ENCODE data around the gene PTPRE.
A peak's percentile ranks its signal among the peaks of the same experiment; 100 is the strongest.

Gene PTPRE

DNA sequence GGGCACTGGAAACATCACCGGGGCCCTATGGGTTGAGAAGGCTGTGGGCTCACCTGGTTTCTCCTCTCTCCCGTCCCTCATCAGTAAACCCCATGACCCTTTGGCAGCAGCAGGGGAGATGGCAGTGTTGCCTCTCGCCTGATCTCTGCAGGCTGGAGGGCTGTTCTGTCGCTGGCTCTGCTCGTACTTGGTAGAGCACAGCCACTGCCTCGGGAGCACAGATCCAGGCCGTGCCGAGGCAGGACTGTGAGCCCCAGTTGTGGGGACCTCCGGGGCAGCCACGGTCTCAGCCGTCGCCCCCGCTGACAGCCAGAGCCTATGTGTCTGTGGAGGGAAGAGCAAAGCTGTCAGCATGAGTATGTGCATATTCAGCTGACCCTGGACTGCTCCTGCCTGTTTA lies 94.9 kb downstream of the PTPRE start:
- DNase-seq = no peak

DNA sequence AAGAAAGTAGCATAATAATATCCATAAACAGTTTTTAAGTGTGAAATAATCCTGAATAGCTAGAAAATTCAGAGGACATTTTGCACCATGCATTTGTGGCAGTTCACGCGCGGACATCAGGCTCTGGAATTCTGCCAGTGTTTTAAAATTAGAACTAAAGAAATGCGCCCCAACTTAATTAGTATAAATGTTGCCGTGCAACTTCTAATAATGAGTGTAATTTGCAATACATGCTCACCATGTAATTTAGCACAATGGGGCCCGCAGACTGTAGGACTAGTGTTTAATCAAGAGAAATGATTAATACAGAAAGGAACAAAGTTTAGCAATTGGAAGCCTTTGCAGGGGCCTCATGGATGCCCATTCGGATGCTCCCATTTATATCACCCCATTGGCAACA lies 96.6 kb downstream of the PTPRE start:
- no peak for DNase-seq

DNA sequence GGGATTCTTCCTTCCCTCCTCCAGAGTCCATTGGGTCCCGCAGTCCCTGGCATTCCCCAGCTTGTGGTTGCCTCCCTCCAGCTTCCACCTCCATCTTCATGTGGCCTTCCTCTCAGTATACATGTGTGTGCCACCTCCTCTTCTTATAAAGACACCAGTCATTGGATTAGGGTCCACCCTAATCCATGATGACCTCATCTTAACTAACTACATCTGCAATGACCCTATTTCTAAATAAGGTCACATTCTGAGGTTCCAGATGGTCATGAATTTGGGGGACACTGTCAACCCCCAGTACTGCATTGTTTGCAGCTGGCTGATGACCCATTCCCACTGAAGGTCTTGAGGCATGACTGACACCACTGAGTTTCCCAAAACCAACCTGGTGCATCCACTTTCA lies 99.0 kb downstream of the PTPRE start:
- DNase-seq = no peak

DNA sequence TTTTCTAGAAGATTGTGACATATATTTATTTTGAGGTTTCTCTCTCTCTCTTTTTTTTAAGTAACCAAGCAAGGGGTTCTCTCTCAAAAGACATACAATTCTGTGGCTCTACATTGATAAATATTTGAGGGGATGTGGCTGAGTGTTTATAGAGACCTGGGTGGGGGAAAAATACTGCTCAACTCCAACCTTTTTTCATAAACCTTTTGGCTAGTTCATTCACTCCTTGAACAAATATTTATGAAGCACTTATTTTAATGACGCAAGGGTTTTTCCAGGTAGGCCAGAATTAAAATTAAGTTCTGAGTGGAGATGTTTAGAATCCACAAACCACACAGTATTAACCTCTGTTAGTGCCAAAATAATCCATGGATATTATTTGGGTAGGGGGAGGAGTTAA lies 100.2 kb downstream of the PTPRE start:
- DNase-seq = no peak

DNA sequence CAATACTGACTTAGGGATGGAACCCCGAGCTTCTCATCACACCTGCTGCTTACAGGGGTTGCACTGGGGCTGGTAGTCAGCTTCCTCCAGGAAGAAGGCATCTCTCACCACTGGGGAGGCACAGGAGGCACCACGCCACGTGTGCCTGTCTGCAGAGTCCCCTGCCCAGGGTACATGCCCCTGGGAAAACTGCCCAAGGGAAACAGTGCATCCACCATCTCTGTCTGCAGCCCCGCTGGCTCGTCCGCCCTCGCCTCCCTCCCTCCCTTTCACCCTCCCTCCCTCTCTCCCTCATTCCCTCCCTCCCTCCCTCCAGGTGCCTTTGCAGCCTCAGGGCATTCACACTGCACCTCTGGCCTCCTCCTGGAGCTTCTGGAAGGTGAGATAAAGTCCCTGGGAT lies 101.1 kb downstream of the PTPRE start:
- no peak for DNase-seq

DNA sequence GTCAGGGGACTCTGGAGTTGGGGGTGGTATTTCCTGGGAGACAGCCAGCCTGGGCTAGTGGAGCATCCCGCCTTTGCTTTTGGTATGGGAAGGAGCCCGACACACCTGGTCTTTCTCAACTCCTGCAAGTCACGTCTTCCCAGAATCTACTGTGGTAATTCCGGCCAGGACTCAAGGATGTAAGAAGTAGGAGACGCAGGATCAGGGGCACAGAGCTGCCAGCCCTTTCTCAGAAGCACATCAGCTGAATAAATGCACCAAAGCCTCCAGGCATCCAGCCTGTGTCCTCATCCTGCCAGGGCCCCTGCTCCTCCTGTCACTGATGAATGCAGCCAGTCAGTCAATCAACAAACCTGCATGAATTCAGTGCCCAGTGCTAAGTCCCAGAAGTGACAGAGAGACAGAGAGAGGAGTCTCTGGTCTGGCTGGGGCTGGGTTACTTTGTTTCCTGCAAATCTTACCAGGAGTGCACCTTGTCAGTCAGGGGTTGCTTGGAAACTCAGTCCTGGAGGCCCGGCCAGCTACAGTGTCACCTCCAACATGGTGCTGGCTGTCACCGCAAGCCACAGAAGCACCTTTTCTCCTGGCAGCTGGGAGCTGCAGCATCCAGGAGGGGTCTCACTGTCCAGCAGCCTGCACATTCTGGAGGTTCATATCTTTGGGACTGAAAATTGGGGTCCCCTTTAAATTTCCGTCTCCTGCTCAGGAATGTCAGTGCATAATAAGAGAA lies 101.8 kb downstream of the PTPRE start:
- no peak for DNase-seq

DNA sequence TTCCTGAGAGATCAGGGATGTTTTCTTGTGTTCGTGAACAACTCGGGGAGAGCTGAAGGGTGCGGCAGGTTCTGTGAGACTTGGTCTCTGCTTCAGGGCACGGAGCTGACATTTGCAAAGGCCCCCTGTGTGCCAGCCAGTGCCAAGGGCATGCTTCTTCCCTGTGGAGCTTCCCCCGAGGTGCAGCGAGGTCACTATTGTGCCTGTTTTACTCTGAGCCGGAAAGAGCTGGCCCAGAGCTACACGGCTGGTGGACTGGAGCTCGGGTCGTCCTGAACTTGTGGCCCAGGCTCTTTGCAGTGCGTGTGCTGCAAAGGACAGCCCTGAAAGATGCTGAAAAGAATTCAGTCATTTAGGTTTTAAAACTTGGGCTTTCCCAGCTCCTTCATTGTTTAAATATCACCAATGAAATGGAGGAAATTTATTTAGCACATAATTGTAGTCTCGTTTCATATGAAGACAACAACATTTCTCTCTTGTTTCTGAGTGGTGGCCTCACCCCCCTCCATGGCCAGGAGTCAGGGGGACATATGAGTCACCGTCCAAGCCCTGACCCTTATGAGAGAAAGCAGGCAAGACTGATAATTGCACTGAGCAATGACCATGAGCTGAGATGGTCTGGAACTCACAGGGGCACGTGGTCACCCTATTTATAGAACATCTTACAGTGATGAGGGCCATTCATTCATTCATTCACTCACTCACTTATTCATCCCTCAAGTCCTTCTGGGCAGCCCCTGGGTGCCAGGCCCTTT lies 102.6 kb downstream of the PTPRE start:
- DNase-seq = no peak

DNA sequence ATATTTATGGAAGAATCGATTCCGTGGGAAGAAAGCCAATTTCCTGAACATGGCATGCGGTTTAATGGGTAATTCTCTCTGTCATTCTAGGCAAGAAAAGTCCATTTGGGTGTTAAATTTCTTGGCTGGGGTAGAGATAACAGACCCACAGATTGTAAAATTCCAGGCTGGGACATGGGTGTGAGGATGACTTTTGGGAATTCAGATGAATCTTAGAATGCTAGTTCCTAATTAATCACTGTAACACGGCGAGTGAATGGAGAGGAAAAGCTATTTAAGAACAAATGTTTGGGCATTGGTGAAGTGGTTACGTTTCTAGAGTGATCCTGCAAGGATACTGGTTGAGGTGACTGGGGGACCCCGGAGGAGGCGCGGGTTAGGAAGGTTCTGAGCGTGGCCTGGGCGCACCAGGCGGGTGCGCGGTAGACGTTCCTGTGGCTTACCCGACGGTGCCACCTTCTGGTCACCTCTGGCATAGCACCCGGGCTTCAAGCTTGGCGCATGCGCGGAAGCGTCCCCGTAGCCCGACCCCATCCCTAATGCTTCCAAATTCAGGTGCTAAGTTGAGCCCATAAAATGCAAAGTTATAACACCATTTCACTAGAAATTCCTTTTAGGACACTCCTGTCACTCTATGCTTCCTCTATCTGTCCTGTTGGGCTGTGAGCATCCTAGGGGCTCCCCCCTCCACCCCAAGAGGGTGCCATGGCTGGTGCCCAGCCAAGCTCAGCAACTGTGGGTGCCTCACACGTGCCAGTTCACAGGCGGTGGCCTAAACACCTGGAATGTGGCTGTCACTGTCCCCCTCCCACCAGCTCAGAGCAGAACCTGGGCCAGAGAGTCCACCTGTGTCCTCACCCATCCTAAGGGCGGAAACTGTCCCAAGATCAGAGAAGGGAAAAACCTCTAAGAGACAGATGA lies 104.4 kb downstream of the PTPRE start:
- DNase-seq = peak in 1 of 2 experiments; percentile 32

DNA sequence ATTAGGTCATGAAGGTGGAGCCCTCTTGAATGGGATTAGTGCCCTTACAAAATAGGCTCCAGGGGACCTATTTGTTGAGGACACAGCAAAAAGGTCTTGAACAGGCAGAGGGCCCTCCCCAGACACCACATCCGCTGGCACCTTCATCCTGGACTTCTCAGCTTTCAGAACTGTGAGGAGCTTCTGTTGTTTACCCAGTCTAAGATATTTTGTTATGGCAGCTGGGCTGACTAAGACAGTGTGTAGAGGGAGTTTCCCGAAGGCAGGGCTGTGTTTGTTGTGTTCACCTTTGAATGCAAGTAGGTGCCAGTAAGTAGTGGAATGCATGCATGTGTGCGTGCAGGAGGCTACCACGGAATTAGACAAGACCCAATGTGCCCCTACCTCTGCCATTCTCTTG lies 106.7 kb downstream of the PTPRE start:
- DNase-seq = no peak

DNA sequence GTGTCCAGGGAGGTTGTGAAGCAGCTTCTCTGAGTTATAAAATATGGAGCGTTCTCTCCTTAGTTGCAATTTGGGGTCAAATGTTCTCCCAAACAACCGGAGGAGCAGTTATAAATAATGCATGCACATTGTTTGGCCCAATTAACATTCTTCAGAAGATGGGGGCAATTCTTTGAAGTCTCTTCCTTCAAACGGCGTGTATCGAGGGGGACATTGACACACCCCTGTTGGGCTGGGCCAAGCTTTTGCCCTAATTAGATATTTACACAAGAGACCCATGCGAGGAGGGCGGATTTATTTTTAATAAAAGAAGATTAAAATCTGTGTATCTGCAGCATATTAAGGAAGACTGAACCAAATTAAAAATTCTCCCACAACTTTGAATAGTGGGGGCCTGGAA lies 107.3 kb downstream of the PTPRE start:
- DNase-seq = no peak

DNA sequence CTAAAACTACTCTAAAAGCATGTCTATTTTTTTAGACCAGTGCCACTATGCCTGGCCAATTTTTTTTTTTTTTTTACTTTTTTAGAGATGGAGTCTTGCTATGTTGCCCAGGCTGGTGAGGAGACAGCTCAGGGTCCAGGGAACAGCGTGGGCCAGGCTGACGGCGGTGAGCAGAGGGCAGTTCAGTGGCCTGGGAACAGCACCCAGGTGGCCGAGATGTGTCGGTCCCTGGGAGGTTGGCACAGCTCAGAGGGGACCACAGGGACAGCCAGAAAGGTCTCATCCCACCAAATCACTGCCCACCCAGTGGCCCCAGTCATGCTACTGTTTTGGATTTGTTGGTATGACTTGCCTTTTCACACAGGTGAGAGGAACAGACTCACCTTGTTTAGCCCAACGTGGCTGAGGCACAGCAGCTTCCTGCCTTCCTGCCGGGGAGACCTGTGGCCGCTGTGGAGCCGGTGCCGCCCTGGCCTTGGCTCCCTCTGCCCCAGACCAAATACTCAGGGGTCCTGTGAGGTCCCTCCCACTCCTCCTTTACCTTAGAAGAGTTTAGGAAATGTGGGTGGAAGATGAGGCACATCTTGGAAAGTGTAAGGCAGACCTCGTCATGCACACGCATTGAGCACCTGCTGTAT lies 109.6 kb downstream of the PTPRE start:
- DNase-seq = no peak

DNA sequence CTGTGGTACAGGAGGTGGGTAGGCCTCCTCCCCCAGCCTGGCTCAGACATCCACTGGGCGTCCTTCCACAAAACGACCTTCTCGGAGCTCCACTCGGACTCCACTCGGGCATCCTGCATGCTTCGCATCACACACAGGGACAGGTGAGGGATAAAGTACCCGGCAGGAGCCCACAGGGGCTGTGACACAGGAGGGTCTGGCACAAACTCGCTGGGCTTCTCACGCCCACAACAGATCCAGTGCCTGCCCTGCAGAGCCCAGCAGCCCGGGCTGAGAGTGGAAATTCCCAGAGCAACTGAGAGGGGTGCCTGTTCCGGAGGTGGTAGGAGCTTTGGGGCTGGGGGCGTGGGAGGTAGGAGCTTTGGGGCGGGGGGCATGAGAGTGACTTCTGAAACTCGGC lies 110.9 kb downstream of the PTPRE start:
- DNase-seq = no peak

DNA sequence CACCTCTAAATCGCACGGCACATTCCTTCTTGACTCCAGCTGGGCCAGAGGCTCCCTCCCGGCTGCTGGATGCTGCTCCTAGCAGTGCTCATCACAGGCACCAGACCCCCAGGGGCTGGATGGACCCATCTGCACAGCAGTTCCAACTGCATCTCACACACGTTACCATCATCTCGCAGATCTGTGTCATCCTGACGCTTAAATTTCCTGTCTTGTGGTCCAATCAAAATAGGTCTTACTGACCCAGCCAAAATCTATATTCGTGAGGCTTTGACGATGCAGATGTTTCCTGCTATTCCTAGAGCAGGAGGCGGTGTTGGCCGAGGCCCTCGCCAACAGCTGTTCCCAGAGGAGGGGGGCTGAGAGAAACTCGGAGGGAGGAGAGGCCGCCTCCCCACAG lies 111.3 kb downstream of the PTPRE start:
- no peak for DNase-seq

DNA sequence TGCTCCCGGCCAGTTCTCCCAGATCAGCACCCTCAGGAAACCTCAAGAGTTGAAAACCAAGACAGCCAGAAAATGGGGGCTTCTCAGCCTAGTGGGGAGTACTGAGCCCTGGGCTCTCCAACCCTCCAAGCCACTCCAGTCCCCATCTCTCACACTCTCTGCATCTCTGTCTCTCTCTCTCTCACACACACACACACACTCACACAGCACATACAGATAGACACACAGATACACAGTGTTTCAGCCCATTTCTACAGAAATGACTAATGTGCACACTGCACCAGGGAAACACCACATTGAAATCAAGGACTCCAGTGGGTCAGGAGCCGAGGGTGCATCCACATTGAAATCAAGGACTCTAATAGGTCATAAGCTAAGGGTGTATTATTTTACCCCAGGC lies 111.8 kb downstream of the PTPRE start:
- DNase-seq = no peak

DNA sequence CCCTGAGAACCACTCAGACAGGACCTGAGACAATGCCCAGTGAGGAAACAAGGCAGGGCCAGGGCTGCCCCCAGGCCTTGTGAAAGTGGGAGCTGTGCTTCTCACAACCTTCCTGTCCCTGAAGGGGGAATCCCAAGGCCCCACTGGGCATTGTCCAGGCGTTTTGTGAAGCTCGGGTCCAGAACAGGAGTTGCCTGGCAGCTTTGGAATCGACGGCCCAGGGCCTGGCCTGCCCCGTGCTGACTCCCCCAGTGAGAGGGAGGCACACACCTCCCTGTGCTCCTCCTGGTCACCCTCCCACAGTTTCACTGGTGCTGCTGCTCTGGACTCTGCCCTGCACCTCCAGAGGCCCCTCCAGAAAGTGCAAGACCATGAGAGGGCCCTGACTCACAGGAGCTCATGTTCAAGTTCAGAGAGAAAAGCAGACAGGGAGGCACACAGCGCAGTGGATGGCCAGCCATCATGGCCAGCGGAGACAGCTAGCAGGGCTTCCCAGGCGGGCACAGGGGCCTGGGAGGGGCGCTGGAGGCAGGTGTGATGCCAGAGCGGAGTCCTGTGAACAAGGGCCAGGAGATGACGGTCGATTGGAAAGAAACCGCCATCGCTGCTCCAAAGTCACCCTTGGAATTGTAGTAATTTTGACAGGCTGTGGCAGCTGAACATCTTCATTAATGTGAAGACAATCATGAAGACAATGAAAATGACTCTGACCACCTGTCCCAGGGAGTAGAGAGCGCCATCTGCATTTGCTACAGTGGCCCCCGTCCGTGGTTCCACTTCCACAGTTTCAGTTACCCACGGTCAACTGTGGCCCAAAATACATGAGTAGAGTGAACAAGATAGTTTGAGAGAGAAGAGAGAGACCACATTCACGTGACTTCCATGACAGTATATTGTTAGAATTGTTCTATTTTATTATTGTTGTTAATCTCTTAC lies 115.6 kb downstream of the PTPRE start:
- peak in 1 of 2 experiments; percentile 1 for DNase-seq

DNA sequence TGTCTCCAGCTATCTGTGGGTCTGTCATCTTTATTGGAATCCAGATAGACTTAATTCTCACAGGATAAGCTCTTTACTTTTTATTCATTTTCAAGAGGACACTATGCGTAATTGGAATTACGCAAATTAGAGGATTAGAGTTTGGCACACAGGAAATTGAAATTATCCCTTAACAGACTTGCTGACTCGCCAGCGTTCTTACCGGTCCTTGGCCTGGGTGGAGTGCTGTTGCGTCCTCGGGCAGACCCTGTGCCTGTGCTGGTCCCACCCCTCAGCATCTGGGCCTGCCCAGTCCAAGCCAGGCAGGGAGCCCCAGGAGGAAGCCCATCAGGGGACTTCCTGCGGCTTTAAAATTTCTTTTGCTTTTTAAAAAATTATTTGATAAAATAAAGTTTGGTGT lies 117.5 kb downstream of the PTPRE start:
- no peak for DNase-seq

DNA sequence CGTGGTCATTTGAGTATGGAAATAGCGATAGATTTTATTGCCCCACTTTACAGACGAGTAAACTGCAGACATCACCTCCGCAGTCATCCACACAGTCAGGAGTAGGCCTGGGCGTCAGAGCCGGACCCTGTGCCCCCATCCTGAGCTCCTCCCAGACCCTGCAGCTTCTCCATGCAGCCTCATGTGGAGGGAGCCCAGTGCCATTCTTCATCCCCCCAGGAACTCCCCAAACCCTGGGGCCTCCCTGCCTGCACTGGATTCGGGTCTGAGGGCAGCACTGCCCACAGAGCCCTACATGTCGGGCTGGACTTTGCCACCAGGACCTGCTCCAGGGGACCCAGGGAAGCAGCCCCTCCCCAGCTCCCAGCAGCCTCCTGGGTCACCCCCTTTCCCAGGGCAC lies 118.5 kb downstream of the PTPRE start:
- DNase-seq = no peak

DNA sequence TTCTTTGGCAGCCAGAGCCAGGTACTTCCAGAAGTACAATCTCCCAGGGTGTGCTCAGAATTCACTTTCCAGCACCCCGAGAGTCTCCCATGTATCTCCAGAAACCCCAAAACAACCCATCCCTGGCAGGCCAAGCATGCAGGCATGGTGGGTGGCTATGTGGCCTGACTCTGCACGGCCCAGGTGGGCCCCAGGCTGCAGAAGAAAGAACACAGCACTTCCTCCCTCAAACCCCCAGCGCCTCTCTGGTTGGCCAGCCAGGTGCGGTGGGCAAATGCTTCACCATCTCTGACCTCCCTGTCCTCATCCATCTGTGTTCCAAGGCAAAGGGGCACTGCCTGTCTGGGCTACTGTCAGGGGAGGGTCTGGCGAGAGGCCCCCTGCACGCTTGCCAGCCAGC lies 119.0 kb downstream of the PTPRE start:
- no peak for DNase-seq

DNA sequence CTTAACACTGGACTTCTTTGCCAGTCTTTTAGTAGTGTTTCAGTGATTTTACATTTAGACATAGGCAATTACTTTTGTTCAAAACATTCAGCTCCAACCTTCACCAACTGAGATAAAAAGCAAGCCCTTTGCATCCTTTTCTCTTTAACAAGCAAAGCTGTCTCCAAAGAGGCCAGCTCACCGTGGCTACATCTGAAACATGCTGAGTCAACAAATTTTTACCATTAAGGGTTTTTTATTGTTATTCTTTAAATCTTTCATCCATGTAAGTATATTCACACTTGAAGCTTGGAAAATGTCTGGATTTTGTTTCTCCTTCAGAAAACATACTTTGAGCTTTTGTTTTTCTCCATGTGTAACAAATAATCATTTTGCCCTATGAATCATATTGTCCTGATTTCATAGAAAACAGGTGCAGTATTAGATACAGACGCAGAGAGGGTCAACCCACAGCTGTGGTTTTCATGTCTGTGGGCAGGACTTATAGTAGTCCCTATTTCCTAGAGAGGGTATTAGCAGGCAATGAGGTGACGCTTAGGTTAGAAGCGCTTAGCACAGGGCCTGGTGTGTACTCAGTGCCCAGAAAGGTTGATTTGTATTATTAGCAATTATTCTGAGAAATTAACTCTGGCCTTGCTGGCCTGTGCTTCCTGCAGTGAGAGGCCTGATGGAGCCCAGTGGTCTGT lies 119.9 kb downstream of the PTPRE start:
- DNase-seq = no peak

DNA sequence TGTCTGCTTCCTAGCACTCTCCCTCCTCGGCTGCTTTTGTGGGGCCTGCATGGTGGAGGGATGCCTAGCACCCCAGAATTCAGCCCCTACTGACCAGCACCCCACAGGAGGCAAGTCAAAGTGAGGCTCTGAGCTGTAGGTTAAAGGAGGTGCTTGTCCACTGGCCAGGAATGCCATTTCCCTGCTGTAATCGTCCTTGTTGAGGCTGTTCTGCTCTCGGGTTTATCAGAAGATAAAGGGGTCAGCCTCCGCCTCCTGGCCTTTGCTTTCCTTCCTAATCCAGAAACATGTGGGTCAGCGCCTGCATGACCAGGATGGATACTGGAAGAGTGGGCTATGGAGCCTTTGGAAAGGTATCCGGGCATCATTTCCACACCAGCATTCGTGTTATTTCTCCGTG lies 120.4 kb downstream of the PTPRE start:
- no peak for DNase-seq

DNA sequence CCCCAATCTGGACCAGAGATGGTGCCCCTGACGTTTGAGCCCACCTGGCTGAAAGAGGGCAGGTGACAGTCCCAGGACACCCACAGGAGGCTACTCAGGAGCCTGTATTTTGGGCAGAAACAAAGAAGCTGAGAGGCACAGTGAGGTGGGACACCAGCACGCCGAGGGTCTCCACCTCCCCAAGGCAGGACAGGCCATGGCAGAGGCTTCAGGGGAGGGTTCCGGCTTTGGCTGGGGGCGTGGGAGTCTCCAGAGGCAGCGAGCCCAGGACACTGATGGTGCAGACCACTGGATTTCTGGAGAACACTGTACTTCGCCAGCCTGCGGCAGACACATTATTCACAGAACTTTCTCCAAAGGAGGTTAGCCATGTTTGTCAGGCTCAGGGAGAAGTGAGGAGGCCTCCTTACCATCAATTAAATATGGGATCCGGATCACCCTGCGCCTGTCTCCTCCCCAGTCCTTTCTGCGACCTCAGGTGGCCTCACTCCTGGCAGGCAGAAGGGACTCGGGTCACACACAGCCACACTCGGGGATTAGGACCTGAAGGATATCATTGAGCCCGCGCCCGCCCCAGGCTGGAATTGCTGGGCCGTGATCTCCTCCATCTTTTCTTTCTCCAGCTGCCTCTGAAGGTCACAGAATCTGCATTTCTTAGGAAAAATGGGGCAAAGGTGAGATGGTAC lies 121.1 kb downstream of the PTPRE start:
- no peak for DNase-seq

Data from NCI-H524 (cell line).